ENCODE data around the gene FOXA2.
"Not testable (repeated sequence)": the region's sequence is repeated elsewhere in the genome, so short reads cannot be mapped to it uniquely, and the experiment has no call there.

FOXA2 gene

GRCh38 chr20:22567944-22568871 is 16.2 kb downstream of the FOXA2 start:
- no peak for DNase-seq

GRCh38 chr20:22566876-22567658 is 17.3 kb downstream of the FOXA2 start:
- DNase-seq, result no peak

GRCh38 chr20:22563062-22563965 is 21.1 kb downstream of the FOXA2 start:
- no peak for DNase-seq

GRCh38 chr20:22562620-22563019 is 21.8 kb downstream of the FOXA2 start:
- DNase-seq, result no peak

GRCh38 chr20:22561965-22562577 is 22.3 kb downstream of the FOXA2 start:
- DNase-seq, result no peak

- DNase-seq, result no peak
Measured at GRCh38 chr20:22560817-22561216, 23.6 kb downstream of the FOXA2 start.

GRCh38 chr20:22559711-22560318 is 24.6 kb downstream of the FOXA2 start:
- no peak for DNase-seq

GRCh38 chr20:22557403-22558276 is 26.7 kb downstream of the FOXA2 start:
- DNase-seq, result no peak

GRCh38 chr20:22556565-22557056 is 27.8 kb downstream of the FOXA2 start:
- DNase-seq, result no peak

- no peak for DNase-seq
Measured at GRCh38 chr20:22555791-22556564, 28.4 kb downstream of the FOXA2 start.

- no peak for DNase-seq
Measured at GRCh38 chr20:22554391-22554790, 30.0 kb downstream of the FOXA2 start.

GRCh38 chr20:22550514-22550913 is 33.9 kb downstream of the FOXA2 start:
- DNase-seq, result not testable (repeated sequence)

- DNase-seq, result no peak
Measured at GRCh38 chr20:22548040-22548439, 36.3 kb downstream of the FOXA2 start.

- no peak for DNase-seq
Measured at GRCh38 chr20:22546344-22546743, 38.0 kb downstream of the FOXA2 start.

- no peak for DNase-seq
Measured at GRCh38 chr20:22545045-22545444, 39.3 kb downstream of the FOXA2 start.

- DNase-seq, result no peak
Measured at GRCh38 chr20:22544462-22544861, 39.9 kb downstream of the FOXA2 start.

GRCh38 chr20:22542427-22542826 is 41.9 kb downstream of the FOXA2 start:
- DNase-seq, result no peak

- no peak for DNase-seq
Measured at GRCh38 chr20:22540832-22541231, 43.5 kb downstream of the FOXA2 start.

- no peak for DNase-seq
Measured at GRCh38 chr20:22536956-22537756, 47.2 kb downstream of the FOXA2 start.
